Keratinocyte (primary cell): ENCODE data around the gene PIGC. TPM values are rescaled to one million over a fixed set of nuclear protein-coding genes. Genes with fewer than 3 reads are reported as not detected.

Experiments
- DNase-seq: peaks from one replicate; pipeline ENCODE4 v3.0.0-alpha.2; 2011; ENCODE audit warnings: low read depth, missing footprints, low spot score
- FAIRE-seq: peaks from 2 replicates; lab custom pipeline; 2011; peaks lifted over from hg19 to GRCh38; lab: Jason Lieb, UNC
- H2AFZ ChIP-seq: 2 replicates; pipeline ENCODE4 v1.6.0; 2012; ENCODE audit warnings: low read length, control low read depth, inconsistent platforms; ENCODE audit not compliant: control insufficient read depth
- H3K27ac ChIP-seq: 2 replicates; pipeline ENCODE4 v1.5.1; 2011; ENCODE audit warnings: low read length; ENCODE audit not compliant: control insufficient read depth, insufficient read depth
- H3K27me3 ChIP-seq: 3 replicates; pipeline ENCODE4 v1.6.0; 2011; ENCODE audit warnings: low read length; ENCODE audit not compliant: control insufficient read depth, insufficient read depth; ENCODE audit errors: extremely low read depth
- H3K36me3 ChIP-seq, 2 experiments: 2 replicates in 1 of 2; 3 replicates in 1 of 2; pipeline ENCODE4 v1.5.1; 2011; ENCODE audit warnings: low read length in 2 of 2, mild to moderate bottlenecking in 1 of 2; ENCODE audit not compliant: control insufficient read depth in 2 of 2, insufficient read depth in 2 of 2; ENCODE audit errors: extremely low read depth in 1 of 2
- H3K4me1 ChIP-seq: 3 replicates; pipeline ENCODE4 v1.5.1; 2011; ENCODE audit warnings: low read length; ENCODE audit not compliant: control insufficient read depth, insufficient read depth; ENCODE audit errors: extremely low read depth
- H3K4me2 ChIP-seq: 3 replicates; pipeline ENCODE4 v1.6.0; 2011; ENCODE audit warnings: low read depth, low read length; ENCODE audit not compliant: control insufficient read depth, insufficient read depth; ENCODE audit errors: extremely low read depth
- H3K4me3 ChIP-seq, 3 experiments: fragments of 200-600 bp in 1 of 3; sonication (generic) in 1 of 3; 2 replicates in 2 of 3; 3 replicates in 1 of 3; pipeline ENCODE4 v1.5.1; 2011 to 2016; ENCODE audit warnings: low read length in 3 of 3, mild to moderate bottlenecking in 3 of 3, control low read depth in 2 of 3, inconsistent platforms in 1 of 3, low read depth in 1 of 3, mixed read lengths in 1 of 3, mixed run types in 1 of 3, moderate library complexity in 1 of 3; ENCODE audit not compliant: control insufficient read depth in 2 of 3, insufficient read depth in 2 of 3; ENCODE audit errors: extremely low read depth in 1 of 3
- H3K79me2 ChIP-seq: 2 replicates; pipeline ENCODE4 v1.6.0; 2012; ENCODE audit warnings: low read length; ENCODE audit not compliant: control insufficient read depth, insufficient read depth
- H3K9ac ChIP-seq: 3 replicates; pipeline ENCODE4 v1.6.0; 2011; ENCODE audit warnings: low read length; ENCODE audit not compliant: control insufficient read depth, insufficient read depth; ENCODE audit errors: extremely low read depth
- H3K9me1 ChIP-seq: 3 replicates; pipeline ENCODE4 v1.6.0; 2011; ENCODE audit warnings: low read length; ENCODE audit not compliant: control insufficient read depth, insufficient read depth; ENCODE audit errors: extremely low read depth
- H3K9me3 ChIP-seq: 2 replicates; pipeline ENCODE4 v1.5.1; 2012; ENCODE audit warnings: low read depth, low read length; ENCODE audit not compliant: control insufficient read depth
- H4K20me1 ChIP-seq: 3 replicates; pipeline ENCODE4 v1.6.0; 2011; ENCODE audit warnings: low read length; ENCODE audit not compliant: control insufficient read depth, insufficient read depth; ENCODE audit errors: extremely low read depth
- CTCF ChIP-seq, 3 experiments: IDR thresholded peaks in 1 of 3; conservative IDR thresholded peaks in 1 of 3; optimal IDR thresholded peaks in 1 of 3; 2 replicates in 2 of 3; 3 replicates in 1 of 3; pipeline versions ENCODE3 to v1.5.1; 2011; ENCODE audit warnings: low read length in 3 of 3, mild to moderate bottlenecking in 3 of 3, moderate library complexity in 2 of 3, control low read depth in 1 of 3, inconsistent platforms in 1 of 3; ENCODE audit not compliant: insufficient read depth in 2 of 3; ENCODE audit errors: extremely low read depth in 1 of 3
- EZH2 ChIP-seq: IDR thresholded peaks from one replicate; pipeline ENCODE4 v1.6.1; 2012; ENCODE audit warnings: inconsistent platforms, mild to moderate bottlenecking, low read length, moderate library complexity
- dilution Hi-C: fragments of 300-500 bp; cut with MboI; formaldehyde crosslinking; loops from one replicate; pipeline ENCODE4 v1.7.0; 2020; ENCODE audit warnings: low sequenced_read_pairs; ENCODE audit not compliant: extremely low pct_ligation_motif_present
- polyA plus RNA-seq, 5 experiments: library from polyadenylated mRNA; depleted of rRNA in 3 of 5; stranded (reverse) in 3 of 5; stranded (forward) in 1 of 5; unstranded in 1 of 5; fragments of >200 nt; gene quantifications; 1 replicate in 1 of 5; 2 replicates in 3 of 5; 3 replicates in 1 of 5; pipeline versions ENCODE4 v1.2.1 to v1.2.3, GENCODE V29; 2011 to 2012; ENCODE audit warnings: missing spikeins in 2 of 5, low read depth in 1 of 5, low replicate concordance in 1 of 5

Gene PIGC
- polyA plus RNA-seq, 1 donor (not counting 4 experiments of a cell fraction or from before 2014, with no cell fraction given) = 21.6 TPM

GRCh38 chr1:172399756-172400721 lies 43.8 kb downstream of the PIGC start:
- Histone ChIP-seq H3K36me3 (no peaks in the 10 kb centered on the region), H3K4me1 (peaks cover 13% of the 10 kb centered on the region), H4K20me1 (no peaks in the 10 kb centered on the region), H3K9ac (no peak overlapping the region), H3K4me2 (no peak overlapping the region), H2AFZ (peak overlapping the region; percentile 34), H3K9me1 (no peaks in the 10 kb centered on the region), H3K27me3 (no peaks in the 10 kb centered on the region), H3K79me2 (no peaks in the 10 kb centered on the region), H3K4me3 (no peak overlapping the region), H3K27ac (no peak overlapping the region), H3K9me3 (no peaks in the 10 kb centered on the region)
- FAIRE-seq (no peak), DNase-seq (no peak)
- dilution Hi-C loops = no loop called here
- no peak for TF ChIP-seq CTCF (optimal IDR thresholded peaks at IDR 0.05 in 1 of 3, IDR thresholded peaks at IDR 0.05 in 1 of 3, conservative IDR thresholded peaks at IDR 0.05 in 1 of 3; ENCODE audit: extremely low read depth in 1 of 3, insufficient read depth in 2 of 3, low read length in 3 of 3)
- no peak for TF ChIP-seq EZH2

GRCh38 chr1:172398970-172399755 lies 44.7 kb downstream of the PIGC start:
- Histone ChIP-seq H3K36me3 (no peaks in the 10 kb centered on the region), H3K27me3 (no peaks in the 10 kb centered on the region), H3K79me2 (no peaks in the 10 kb centered on the region), H3K4me2 (peak overlapping the region; percentile 62), H3K9me1 (no peaks in the 10 kb centered on the region), H2AFZ (peak overlapping the region; percentile 29), H4K20me1 (no peaks in the 10 kb centered on the region), H3K27ac (peak overlapping the region; percentile 0), H3K9ac (peak overlapping the region; percentile 36), H3K4me1 (peaks cover 17% of the 10 kb centered on the region), H3K9me3 (no peaks in the 10 kb centered on the region), H3K4me3 (no peak overlapping the region)
- dilution Hi-C loops = no loop called here
- no peak for DNase-seq
- FAIRE-seq = peak; percentile 87
- TF ChIP-seq CTCF (optimal IDR thresholded peaks at IDR 0.05 in 1 of 3, IDR thresholded peaks at IDR 0.05 in 1 of 3, conservative IDR thresholded peaks at IDR 0.05 in 1 of 3; ENCODE audit: extremely low read depth in 1 of 3, insufficient read depth in 2 of 3, low read length in 3 of 3) (peak in 2 of 3 experiments; percentile 41 to 42), EZH2 (no peak)
